Astrocyte of the cerebellum (primary cell): Measurements from ENCODE around the gene DDX39A.

Source experiments
- DNase-seq: peaks from one replicate; pipeline ENCODE4 v3.0.0-alpha.2; 2011; ENCODE audit warnings: low read depth
- H3K4me3 ChIP-seq: 2 replicates; pipeline ENCODE4 v1.5.1; 2011; ENCODE audit warnings: mild to moderate bottlenecking, low read depth, low read length, moderate library complexity
- in situ Hi-C: cut with HindIII; loops from 2 replicates; pipeline ENCODE4 v1.10.0; 2017; ENCODE audit warnings: low sequenced_read_pairs
- TF ChIP-seq, protein P1 (sequence below): IDR thresholded peaks from 2 replicates; pipeline ENCODE4 v1.5.1; 2012; ENCODE audit warnings: low read length, low read depth, moderate library complexity, mild to moderate bottlenecking; ENCODE audit errors: missing control alignments

Gene DDX39A

DNA sequence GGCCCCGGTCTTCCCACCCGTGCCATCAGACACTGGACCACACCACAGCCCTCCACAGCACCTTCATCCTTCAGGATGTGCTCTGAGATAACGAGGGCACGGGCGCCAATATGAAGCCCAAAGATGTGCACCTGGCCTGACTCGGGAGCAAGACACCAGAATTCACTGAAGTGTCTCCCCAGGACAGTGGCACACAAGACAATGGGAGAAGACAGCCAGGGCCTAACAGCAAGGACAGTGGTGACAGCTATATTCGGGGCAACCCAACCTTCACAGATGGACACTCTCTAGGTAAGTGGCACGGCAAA lies 7.2 kb downstream of the DDX39A start:
- in situ Hi-C loops, result loop anchor here (5.0 to 25.0 kb wide), 2 partner anchors 100 to 275 kb away; partner anchors contain the start of genes ASF1B and DNAJB1
- no peak overlapping the region for H3K4me3 ChIP-seq
- TF ChIP-seq, protein P1, sequence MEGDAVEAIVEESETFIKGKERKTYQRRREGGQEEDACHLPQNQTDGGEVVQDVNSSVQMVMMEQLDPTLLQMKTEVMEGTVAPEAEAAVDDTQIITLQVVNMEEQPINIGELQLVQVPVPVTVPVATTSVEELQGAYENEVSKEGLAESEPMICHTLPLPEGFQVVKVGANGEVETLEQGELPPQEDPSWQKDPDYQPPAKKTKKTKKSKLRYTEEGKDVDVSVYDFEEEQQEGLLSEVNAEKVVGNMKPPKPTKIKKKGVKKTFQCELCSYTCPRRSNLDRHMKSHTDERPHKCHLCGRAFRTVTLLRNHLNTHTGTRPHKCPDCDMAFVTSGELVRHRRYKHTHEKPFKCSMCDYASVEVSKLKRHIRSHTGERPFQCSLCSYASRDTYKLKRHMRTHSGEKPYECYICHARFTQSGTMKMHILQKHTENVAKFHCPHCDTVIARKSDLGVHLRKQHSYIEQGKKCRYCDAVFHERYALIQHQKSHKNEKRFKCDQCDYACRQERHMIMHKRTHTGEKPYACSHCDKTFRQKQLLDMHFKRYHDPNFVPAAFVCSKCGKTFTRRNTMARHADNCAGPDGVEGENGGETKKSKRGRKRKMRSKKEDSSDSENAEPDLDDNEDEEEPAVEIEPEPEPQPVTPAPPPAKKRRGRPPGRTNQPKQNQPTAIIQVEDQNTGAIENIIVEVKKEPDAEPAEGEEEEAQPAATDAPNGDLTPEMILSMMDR, result no peak
- DNase-seq, result no peak

GRCh38 chr19:14411161-14411937 lies 7.8 kb downstream of the DDX39A start:
- no peak overlapping the region for H3K4me3 ChIP-seq
- no peak for DNase-seq
- TF ChIP-seq, protein P1, result no peak
- in situ Hi-C loops, result loop anchor here (5.0 to 25.0 kb wide), 2 partner anchors 101 to 274 kb away; partner anchors contain the start of genes ASF1B and DNAJB1

DNA sequence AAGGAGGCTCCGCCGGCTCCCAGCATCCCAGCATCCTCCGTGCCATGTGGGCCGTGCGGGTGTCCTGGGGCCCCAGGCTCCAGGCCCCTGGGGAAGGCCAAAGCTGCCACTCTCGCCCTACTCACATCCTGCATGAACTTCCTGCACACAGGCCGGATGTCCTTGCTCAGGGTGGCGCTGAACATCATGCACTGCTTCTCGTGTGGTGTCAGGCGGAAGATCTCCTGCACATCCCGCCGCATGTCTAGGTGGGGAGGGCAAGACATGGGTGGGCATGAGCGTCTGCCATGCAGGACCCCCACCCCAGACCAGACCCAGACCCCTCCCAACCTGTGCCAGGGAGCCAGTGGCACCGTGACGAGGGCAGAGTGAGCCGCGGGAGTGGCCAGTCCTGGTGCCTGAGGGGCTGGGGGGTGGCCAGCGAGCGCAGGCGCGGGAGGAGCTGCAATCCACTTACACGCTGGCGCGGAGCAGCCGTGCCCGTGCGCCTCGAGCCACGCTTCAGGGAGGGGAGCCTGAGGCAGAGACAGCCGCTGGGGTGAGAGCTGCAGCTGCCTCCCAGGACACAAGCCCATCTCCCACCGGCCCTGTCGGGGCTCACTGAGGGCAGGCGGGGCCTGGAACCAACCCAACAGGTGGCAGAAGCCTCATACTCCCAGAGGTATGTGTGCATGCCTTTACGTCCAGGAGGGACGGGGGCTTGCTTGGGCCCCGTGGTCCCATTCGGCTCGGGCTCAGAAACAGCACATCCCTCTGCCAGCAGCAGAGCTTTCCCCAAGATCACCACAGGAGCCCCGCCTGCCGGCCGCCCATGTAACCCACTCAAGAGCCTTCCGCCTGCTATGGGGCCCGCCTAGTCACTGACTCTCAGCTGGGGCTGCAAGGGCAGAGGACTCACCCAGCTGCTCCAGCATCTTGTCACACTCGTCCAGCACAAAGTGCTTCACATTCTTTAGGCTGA lies 8.8 kb downstream of the DDX39A start:
- in situ Hi-C loops, result loop anchor here (5.0 to 25.0 kb wide), 2 partner anchors 102 to 273 kb away; partner anchors contain the start of genes ASF1B and DNAJB1
- no peak for DNase-seq
- TF ChIP-seq, protein P1, result no peak

DNA sequence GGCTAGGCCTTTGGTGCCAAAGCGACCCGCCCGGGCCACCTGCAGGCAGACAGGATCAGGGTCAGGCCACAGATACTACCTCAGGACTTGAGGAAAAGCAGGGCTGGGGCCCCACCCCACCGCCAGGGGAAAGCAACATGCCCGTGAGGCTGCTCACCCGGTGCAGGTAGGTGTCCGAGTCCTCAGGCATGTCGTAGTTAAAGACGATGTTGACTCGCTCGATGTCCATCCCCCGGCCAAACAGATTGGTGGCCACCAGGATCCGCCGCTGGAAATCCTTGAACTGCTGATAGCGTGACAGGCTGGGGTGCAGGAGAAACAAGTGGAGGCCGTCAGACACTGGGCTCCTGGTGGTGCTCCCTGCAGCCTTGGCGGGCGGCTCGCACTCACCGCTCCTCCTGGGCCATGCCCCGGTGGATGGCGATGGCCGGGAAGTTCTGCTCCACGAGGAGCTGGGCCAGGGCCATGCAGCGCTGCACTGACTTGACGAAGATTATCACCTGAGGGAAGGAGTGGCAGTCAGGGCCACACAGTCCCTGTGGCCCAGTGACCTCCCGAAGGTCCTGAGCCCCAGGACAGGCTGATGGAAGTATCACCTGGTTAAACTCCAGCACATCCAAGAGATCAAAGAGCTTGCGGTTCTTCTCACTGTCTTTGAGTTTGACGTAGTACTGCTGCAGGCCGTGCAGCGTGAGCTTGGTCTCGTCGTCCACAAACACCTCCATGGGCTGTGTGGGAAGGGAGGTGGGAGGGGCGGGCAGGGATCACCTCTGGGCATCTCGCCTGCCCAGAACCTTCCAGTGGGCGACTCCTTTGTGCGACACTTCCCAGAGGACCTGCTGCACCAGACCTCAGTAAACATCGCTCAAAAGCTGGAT lies 9.8 kb downstream of the DDX39A start:
- no peak overlapping the region for H3K4me3 ChIP-seq
- TF ChIP-seq, protein P1, result no peak
- in situ Hi-C loops, result loop anchor here (5.0 to 25.0 kb wide), 2 partner anchors 103 to 272 kb away; partner anchors contain the start of genes ASF1B and DNAJB1
- no peak for DNase-seq

More for the DNA sequence above, 8.8 kb downstream of the DDX39A start:
- no peak overlapping the region for H3K4me3 ChIP-seq

DNA sequence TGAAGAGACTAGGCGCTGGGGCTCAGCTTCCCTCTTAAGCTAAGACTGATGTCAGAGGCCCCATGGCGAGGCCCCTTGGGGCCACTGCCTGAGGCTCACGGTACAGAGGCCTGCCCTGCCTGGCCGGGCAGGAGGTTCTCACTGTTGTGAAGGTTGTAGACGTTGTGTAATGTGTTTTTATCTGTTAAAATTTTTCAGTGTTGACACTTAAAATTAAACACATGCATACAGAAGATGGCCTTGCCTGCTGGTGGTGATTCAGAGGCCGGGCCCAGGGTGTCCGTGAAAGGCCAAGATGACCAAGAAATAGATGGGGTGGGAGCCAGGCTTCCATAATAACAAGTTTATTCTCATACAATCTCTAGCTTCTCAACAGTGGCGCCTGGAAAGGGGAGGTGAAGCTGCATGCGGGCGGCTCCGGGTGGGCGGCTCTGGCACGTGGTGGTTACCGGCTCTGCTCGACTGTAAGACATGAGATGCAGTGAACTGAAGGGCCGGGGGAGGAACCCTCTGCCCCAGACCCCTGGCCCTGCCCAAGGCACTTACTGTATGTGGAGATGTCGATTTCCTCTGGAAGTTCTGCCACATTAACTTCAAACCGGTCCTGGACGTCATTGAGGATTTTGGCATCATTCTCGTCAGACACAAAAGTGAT lies 10.5 kb downstream of the DDX39A start:
- TF ChIP-seq, protein P1, result no peak
- no peak overlapping the region for H3K4me3 ChIP-seq
- in situ Hi-C loops, result loop anchor here (25.0 kb wide), 1 partner anchor 104 kb away; the partner anchor contains the start of gene DNAJB1
- no peak for DNase-seq
